HEK293 (cell line): ENCODE data around the gene MYO7A.

Source experiments
- CTCF ChIA-PET: fragments of 350-600 bp; formaldehyde crosslinking; extraction: SDS; loops from one replicate; lab custom pipeline; 2021; ENCODE audit warnings: antibody characterized with exemption; lab: Yijun Ruan, JAX
- POLR2A ChIA-PET: fragments of 300-600 bp; formaldehyde crosslinking; extraction: SDS; loops from one replicate; lab custom pipeline; 2020; ENCODE audit warnings: antibody characterized with exemption, inconsistent platforms; lab: Yijun Ruan, JAX
- H3K27ac ChIP-seq: fragments of 200-500 bp; sonication (Bioruptor generic); 2 replicates; pipeline ENCODE4 v1.5.1; 2014; ENCODE audit warnings: low read depth, low read length, control low read depth, inconsistent platforms; ENCODE audit errors: extremely low read depth
- H3K36me3 ChIP-seq, 2 experiments: fragments of 200-500 bp in 1 of 2; sonication (Bioruptor generic) in 1 of 2; 1 replicate in 1 of 2; 2 replicates in 1 of 2; pipeline ENCODE4 v1.5.1; 2014 to 2017; ENCODE audit warnings: inconsistent platforms in 2 of 2, low read length in 2 of 2; ENCODE audit not compliant: control insufficient read depth in 2 of 2, insufficient read depth in 1 of 2
- H3K4me1 ChIP-seq: fragments of 200-500 bp; sonication (Bioruptor generic); 2 replicates; pipeline ENCODE4 v1.5.1; 2014; ENCODE audit warnings: mild to moderate bottlenecking, low read length, inconsistent platforms; ENCODE audit not compliant: control insufficient read depth, insufficient read depth
- H3K4me3 ChIP-seq: 2 replicates; pipeline ENCODE4 v1.5.1; 2011; ENCODE audit warnings: low read depth, mild to moderate bottlenecking, control low read depth, low read length, moderate library complexity
- H3K9me3 ChIP-seq: fragments of 200-500 bp; sonication (Bioruptor generic); 2 replicates; pipeline ENCODE4 v1.5.1; 2014; ENCODE audit warnings: low read depth, low read length, inconsistent platforms; ENCODE audit not compliant: control insufficient read depth, insufficient read depth
- HOXC10 ChIP-seq: sonication (generic); formaldehyde crosslinking; IDR thresholded peaks from 2 replicates; pipeline ENCODE4 v1.8.1; 2023; ENCODE audit warnings: mild to moderate bottlenecking, missing genetic modification reagents
- SALL2 ChIP-seq: fragments of 450-650 bp; formaldehyde crosslinking; IDR thresholded peaks from 2 replicates; pipeline ENCODE4 v1.5.0; 2017; ENCODE audit warnings: missing biosample characterization, mild to moderate bottlenecking, missing genetic modification characterization, borderline replicate concordance
- SCRT1 ChIP-seq: fragments of 450-650 bp; formaldehyde crosslinking; IDR thresholded peaks from 2 replicates; pipeline ENCODE4 v1.5.1; 2016; ENCODE audit warnings: missing biosample characterization, missing genetic modification characterization, borderline replicate concordance
- TRIM28 ChIP-seq: IDR thresholded peaks from 2 replicates; pipeline ENCODE4 v1.6.1; 2011; ENCODE audit warnings: low read length, control low read depth, borderline replicate concordance
- ZBTB17 ChIP-seq: fragments of 450-650 bp; formaldehyde crosslinking; IDR thresholded peaks from 2 replicates; pipeline ENCODE4 v1.5.1; 2016; ENCODE audit warnings: missing biosample characterization, missing genetic modification characterization
- ZNF133 ChIP-seq: fragments of 450-650 bp; formaldehyde crosslinking; IDR thresholded peaks from 2 replicates; pipeline ENCODE4 v1.5.1; 2016; ENCODE audit warnings: missing biosample characterization, missing genetic modification characterization
- ZNF140 ChIP-seq: fragments of 450-650 bp; formaldehyde crosslinking; IDR thresholded peaks from 2 replicates; pipeline ENCODE4 v1.5.1; 2016; ENCODE audit warnings: missing biosample characterization, missing genetic modification characterization
- ZNF146 ChIP-seq: fragments of 450-650 bp; formaldehyde crosslinking; IDR thresholded peaks from 2 replicates; pipeline ENCODE4 v1.5.1; 2016; ENCODE audit warnings: missing biosample characterization, missing genetic modification characterization
- ZNF174 ChIP-seq: fragments of 450-650 bp; formaldehyde crosslinking; IDR thresholded peaks from 2 replicates; pipeline ENCODE4 v1.5.0; 2017; ENCODE audit warnings: missing biosample characterization, mild to moderate bottlenecking, missing genetic modification characterization
- ZNF184 ChIP-seq: fragments of 450-650 bp; IDR thresholded peaks from 2 replicates; pipeline ENCODE4 v1.5.1; 2018; ENCODE audit warnings: missing biosample characterization, mild to moderate bottlenecking, missing genetic modification characterization
- ZNF24 ChIP-seq: fragments of 450-650 bp; formaldehyde crosslinking; IDR thresholded peaks from 2 replicates; pipeline ENCODE4 v1.5.1; 2016; ENCODE audit warnings: missing biosample characterization, missing genetic modification characterization
- ZNF292 ChIP-seq: fragments of 450-650 bp; formaldehyde crosslinking; IDR thresholded peaks from 2 replicates; pipeline ENCODE4 v1.5.1; 2016; ENCODE audit warnings: low read depth, missing biosample characterization, missing genetic modification characterization, borderline replicate concordance
- ZNF335 ChIP-seq: fragments of 450-650 bp; formaldehyde crosslinking; conservative IDR thresholded peaks from 2 replicates; pipeline ENCODE4 v1.5.1; 2016; ENCODE audit warnings: missing biosample characterization, missing genetic modification characterization
- ZNF391 ChIP-seq: fragments of 450-650 bp; formaldehyde crosslinking; IDR thresholded peaks from 2 replicates; pipeline ENCODE4 v1.5.1; 2016; ENCODE audit warnings: low read depth, missing biosample characterization, missing genetic modification characterization, borderline replicate concordance
- ZNF416 ChIP-seq: fragments of 450-650 bp; formaldehyde crosslinking; IDR thresholded peaks from 2 replicates; pipeline ENCODE4 v1.5.1; 2016; ENCODE audit warnings: missing biosample characterization, missing genetic modification characterization
- ZNF426 ChIP-seq: fragments of 450-650 bp; formaldehyde crosslinking; IDR thresholded peaks from 2 replicates; pipeline ENCODE4 v1.5.1; 2017; ENCODE audit warnings: missing biosample characterization, missing genetic modification characterization, mild to moderate bottlenecking, inconsistent platforms, moderate library complexity
- ZNF555 ChIP-seq: fragments of 450-650 bp; formaldehyde crosslinking; conservative IDR thresholded peaks from 2 replicates; pipeline ENCODE4 v1.5.1; 2017; ENCODE audit warnings: missing biosample characterization, mild to moderate bottlenecking, missing genetic modification characterization, inconsistent platforms
- ZNF558 ChIP-seq: fragments of 450-650 bp; formaldehyde crosslinking; IDR thresholded peaks from 2 replicates; pipeline ENCODE4 v1.5.1; 2016; ENCODE audit warnings: missing biosample characterization, missing genetic modification characterization
- ZNF596 ChIP-seq: fragments of 450-650 bp; IDR thresholded peaks from 2 replicates; pipeline ENCODE4 v1.5.0; 2018; ENCODE audit warnings: missing biosample characterization, mild to moderate bottlenecking, missing genetic modification characterization, moderate library complexity
- ZNF610 ChIP-seq: fragments of 450-650 bp; formaldehyde crosslinking; IDR thresholded peaks from 2 replicates; pipeline ENCODE4 v1.5.1; 2016; ENCODE audit warnings: missing biosample characterization, missing genetic modification characterization, borderline replicate concordance
- ZNF621 ChIP-seq: fragments of 450-650 bp; formaldehyde crosslinking; IDR thresholded peaks from 2 replicates; pipeline ENCODE4 v1.5.1; 2017; ENCODE audit warnings: missing biosample characterization, missing genetic modification characterization
- ZNF664 ChIP-seq: fragments of 450-650 bp; formaldehyde crosslinking; IDR thresholded peaks from 2 replicates; pipeline ENCODE4 v1.5.1; 2016; ENCODE audit warnings: missing biosample characterization, missing genetic modification characterization
- TF ChIP-seq, protein P1 (sequence below): fragments of 450-650 bp; formaldehyde crosslinking; IDR thresholded peaks from 2 replicates; pipeline ENCODE4 v1.5.1; 2017; ENCODE audit warnings: missing biosample characterization, missing genetic modification characterization
- TF ChIP-seq, protein P2 (sequence below): fragments of 450-650 bp; formaldehyde crosslinking; IDR thresholded peaks from 2 replicates; pipeline ENCODE4 v1.5.1; 2017; ENCODE audit warnings: missing biosample characterization, mild to moderate bottlenecking, missing genetic modification characterization, moderate library complexity
- TF ChIP-seq, protein P3 (sequence below): fragments of 450-650 bp; formaldehyde crosslinking; IDR thresholded peaks from 2 replicates; pipeline ENCODE4 v1.5.1; 2016; ENCODE audit warnings: missing biosample characterization, missing genetic modification characterization

Gene MYO7A

DNA sequence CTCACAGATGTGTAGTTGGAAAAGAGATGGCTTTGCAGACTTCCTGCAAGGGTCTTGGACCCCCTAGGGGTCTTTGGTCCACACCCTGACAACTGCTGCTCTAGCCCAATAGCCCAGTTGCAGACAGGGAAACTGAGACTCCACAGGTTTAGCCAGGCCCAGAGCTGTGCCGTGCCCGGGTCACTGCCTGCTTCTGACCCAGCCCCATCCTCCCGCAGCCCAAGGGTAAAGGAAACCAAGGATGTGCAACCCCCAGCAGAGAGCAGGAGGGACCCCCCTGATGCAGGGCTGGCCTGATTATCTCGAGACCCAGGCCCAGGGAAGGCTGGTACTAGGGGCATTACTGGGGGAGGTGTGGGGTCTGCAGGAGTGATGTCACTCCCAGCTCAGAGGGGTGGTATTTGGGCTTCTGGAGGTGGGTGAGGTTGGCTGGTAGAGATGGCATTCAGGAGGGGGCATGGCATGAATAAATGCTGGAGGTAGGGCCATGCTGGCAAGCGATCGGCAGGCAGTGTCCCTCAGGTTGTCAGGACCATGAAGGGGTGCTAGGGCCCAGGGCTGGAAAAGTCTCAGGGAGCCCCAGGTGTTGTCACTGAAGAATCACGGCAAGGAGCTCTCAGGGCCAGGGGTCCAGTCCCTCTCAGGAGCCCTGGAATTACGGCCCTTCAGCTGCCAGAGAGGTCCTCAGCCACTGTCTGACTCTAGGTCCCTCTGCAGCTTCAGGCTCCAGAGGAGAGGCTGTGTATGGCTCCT lies 21.1 kb downstream of the MYO7A start (continued):
- TF ChIP-seq ZNF610 = no peak
- TF ChIP-seq ZNF133 (tag by site-specific recombination) = no peak
- TF ChIP-seq, protein P1, sequence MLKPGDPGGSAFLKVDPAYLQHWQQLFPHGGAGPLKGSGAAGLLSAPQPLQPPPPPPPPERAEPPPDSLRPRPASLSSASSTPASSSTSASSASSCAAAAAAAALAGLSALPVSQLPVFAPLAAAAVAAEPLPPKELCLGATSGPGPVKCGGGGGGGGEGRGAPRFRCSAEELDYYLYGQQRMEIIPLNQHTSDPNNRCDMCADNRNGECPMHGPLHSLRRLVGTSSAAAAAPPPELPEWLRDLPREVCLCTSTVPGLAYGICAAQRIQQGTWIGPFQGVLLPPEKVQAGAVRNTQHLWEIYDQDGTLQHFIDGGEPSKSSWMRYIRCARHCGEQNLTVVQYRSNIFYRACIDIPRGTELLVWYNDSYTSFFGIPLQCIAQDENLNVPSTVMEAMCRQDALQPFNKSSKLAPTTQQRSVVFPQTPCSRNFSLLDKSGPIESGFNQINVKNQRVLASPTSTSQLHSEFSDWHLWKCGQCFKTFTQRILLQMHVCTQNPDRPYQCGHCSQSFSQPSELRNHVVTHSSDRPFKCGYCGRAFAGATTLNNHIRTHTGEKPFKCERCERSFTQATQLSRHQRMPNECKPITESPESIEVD (tag by site-specific recombination) = no peak
- no peak for TF ChIP-seq ZNF555
- TF ChIP-seq, protein P2, sequence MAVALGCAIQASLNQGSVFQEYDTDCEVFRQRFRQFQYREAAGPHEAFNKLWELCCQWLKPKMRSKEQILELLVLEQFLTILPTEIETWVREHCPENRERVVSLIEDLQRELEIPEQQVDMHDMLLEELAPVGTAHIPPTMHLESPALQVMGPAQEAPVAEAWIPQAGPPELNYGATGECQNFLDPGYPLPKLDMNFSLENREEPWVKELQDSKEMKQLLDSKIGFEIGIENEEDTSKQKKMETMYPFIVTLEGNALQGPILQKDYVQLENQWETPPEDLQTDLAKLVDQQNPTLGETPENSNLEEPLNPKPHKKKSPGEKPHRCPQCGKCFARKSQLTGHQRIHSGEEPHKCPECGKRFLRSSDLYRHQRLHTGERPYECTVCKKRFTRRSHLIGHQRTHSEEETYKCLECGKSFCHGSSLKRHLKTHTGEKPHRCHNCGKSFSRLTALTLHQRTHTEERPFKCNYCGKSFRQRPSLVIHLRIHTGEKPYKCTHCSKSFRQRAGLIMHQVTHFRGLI (tag by site-specific recombination) = no peak
- no peak for TF ChIP-seq ZNF558
- TF ChIP-seq ZNF292 = no peak
- no peak for TF ChIP-seq SALL2 (tag by site-specific recombination)
- TF ChIP-seq, protein P3, sequence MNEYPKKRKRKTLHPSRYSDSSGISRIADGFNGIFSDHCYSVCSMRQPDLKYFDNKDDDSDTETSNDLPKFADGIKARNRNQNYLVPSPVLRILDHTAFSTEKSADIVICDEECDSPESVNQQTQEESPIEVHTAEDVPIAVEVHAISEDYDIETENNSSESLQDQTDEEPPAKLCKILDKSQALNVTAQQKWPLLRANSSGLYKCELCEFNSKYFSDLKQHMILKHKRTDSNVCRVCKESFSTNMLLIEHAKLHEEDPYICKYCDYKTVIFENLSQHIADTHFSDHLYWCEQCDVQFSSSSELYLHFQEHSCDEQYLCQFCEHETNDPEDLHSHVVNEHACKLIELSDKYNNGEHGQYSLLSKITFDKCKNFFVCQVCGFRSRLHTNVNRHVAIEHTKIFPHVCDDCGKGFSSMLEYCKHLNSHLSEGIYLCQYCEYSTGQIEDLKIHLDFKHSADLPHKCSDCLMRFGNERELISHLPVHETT (tag by site-specific recombination) = no peak
- TF ChIP-seq TRIM28 = no peak
- TF ChIP-seq ZNF24 (tag by site-specific recombination) = no peak
- TF ChIP-seq ZNF174 (tag by site-specific recombination) = no peak

DNA sequence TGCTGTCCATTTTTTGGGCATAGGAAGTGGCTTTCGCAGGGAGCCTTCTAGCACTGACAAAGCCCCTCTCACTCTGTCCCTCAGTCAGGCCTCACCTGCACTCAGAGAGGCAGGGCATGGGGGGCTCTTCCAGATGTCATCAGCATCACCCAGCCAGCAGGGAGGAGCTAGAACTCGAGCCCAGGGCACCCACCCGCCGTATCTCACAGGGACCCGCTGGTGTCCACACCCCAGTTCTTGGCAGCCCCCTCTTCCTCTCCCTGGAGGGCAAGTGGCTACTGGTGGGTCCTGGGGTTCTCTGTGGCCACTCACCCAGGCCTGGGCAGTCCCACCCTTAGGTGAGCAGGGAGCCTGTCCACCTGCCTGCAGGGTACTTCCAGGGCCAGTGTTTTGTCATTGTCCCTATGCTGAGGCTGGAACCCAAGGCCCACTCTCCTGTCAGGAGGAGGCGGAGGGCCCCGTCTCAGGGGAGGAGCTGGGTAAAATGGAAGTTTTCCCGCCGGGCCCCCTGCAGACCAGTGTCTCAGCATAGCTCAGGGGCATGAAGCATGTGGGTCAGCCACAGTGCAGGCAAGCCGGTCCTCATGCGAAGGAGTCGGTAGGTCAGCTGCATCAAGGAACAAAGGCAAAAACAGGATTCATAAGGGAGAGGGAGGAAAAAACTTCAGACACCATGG lies 21.8 kb downstream of the MYO7A start:
- ChIA-PET POLR2A (no interaction called here), CTCF (interaction anchor here (0.5 to 2.7 kb wide), 3 partner anchors 22 to 350 kb away, joined by 3 to 7 read pairs (median 3); partner anchors contain the start of gene MYO7A)
- Histone ChIP-seq H3K9me3 (no peaks in the 10 kb centered on the region), H3K4me1 (no peaks in the 10 kb centered on the region), H3K27ac (no peak overlapping the region), H3K36me3 (no peaks in the 10 kb centered on the region), H3K4me3 (no peak overlapping the region)
- TF ChIP-seq ZNF184 (tag by site-specific recombination) (no peak), ZBTB17 (tag by site-specific recombination) (no peak)

DNA sequence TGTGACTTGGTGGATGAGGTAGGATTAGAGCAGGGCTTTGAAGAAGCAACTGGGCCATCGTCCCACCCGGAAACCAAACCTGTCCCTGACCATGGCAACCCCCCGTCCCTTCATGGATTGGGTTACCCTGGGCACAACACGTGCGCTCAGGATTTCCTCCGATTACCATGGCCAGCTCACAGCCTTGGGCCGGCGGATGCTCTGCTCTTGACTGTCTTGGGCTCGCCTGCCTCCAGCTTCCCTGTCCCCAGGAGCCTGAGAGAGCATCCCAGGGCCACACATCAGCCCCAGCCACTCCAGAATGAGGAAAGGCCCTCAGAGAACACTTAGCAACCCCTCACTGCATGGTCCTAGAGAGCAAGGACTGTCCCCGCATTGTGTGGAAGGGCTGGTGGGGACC lies 22.8 kb downstream of the MYO7A start:
- Histone ChIP-seq H3K4me1 (no peaks in the 10 kb centered on the region), H3K9me3 (no peaks in the 10 kb centered on the region), H3K27ac (no peak overlapping the region), H3K36me3 (no peaks in the 10 kb centered on the region), H3K4me3 (no peak overlapping the region)
- ChIA-PET POLR2A (no interaction called here), CTCF (interaction anchor here (0.6 to 2.7 kb wide), 2 partner anchors 23 to 351 kb away, joined by 3 to 7 read pairs; partner anchors contain the start of gene MYO7A)
- TF ChIP-seq, protein P2 (tag by site-specific recombination) = no peak
- TF ChIP-seq ZNF416 (tag by site-specific recombination) = no peak
- no peak for TF ChIP-seq SCRT1 (tag by site-specific recombination)
- no peak for TF ChIP-seq ZNF621 (tag by site-specific recombination)
- no peak for TF ChIP-seq ZNF426 (tag by site-specific recombination)
- no peak for TF ChIP-seq ZNF391 (tag by site-specific recombination)
- TF ChIP-seq ZNF335 (tag by site-specific recombination) = no peak
- no peak for TF ChIP-seq HOXC10 (CRISPR knock-in tag)
- TF ChIP-seq ZNF596 (tag by site-specific recombination) = no peak
- TF ChIP-seq ZNF664 (tag by site-specific recombination) = no peak
- no peak for TF ChIP-seq ZNF140 (tag by site-specific recombination)
- TF ChIP-seq ZNF146 (tag by site-specific recombination) = no peak
- TF ChIP-seq TRIM28 = no peak
- TF ChIP-seq ZNF184 (tag by site-specific recombination) = no peak
